ENCODE data around the gene C16orf92.
A peak's percentile ranks its signal among the peaks of the same experiment; 100 is the strongest.

C16orf92 gene

DNA sequence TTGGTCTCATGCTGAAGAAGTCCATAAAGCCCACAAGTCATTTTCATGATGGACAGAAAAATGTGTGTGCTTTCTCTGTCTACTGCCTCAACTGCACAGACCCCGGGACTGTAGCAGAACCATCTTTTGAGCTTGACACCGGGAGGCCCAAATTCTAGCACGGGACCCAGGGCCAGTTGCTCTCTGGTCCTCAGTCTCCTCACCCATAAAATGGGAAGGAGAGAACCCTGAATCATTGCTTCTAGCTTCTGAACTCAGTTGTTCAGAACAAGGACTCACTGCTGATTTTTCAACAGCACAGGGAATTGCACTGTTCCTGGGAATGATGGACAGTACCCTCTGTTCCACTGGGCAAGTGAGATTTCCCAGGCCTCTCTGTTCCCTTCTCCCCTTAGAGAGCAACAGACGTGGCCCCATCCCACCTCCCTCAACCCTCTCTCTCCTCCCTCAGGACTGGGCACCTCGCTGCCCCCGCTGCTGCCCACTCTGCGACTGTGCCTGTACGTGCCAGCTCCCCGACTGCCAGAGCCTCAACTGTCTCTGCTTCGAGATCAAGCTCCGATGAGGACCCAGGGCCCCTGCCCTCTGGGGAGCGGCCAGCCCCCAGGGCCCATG, 40.4 kb downstream of the C16orf92 start:
- DNase-seq (ENCODE audit: low spot score): no peak

DNA sequence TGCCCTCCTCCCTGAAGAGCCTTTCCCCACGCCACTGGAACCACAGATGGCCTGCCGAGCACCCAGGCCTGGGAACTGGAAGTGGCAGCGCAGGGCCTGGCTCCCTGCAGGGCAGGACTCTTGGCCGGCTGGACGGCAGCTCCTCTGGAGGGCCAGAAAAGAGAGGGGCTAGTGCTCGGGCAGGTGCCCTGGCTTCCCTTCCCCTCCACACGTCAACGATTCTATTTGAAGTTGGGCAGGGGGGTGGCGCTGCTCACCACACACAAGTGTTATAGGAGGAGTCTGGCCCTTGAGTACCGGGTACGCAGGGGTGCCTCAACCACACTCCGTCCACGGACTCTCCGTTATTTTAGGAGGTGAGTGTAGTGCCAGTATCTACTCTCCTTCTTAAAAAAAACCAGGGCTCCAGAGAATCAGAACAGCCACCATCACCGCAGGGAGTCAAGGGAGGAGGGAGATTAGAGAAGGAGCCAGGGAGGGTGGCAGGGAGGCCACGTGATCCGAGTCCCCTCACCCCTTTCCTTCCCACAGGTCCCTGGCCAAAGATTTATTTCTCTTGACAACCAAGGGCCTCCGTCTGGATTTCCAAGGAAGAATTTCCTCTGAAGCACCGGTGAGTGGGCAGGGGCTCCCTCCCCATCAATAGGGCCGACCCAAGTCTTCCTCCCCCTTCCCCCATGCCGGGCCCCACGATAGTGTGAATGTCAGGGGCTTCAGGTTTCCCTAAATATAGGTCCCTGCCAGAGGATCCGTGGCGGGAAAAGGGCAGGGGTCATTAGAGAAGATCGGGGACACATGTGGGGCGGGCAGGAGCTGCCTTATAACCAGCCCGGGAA, 41.1 kb downstream of the C16orf92 start:
- peak; percentile 76 for DNase-seq (ENCODE audit: low spot score)

DNA sequence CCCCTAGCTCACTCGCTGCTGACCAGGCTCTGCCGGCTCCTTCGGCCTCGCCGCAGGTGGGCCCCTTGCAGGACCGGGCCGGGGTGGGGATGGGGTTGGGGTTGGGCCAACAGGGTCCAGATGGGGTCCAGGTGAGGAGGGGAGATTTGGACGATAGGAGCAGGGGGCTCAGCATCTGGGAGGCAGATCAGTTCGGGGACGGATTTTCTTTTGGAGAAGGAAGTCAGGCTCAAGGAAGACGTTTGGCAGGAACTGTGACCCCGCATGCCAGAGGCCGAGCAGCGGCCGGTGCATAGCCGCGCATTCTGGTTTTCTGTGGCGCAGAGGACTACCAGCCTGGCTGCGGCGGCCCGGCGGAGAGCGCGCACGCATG, 41.7 kb downstream of the C16orf92 start:
- no peak for DNase-seq (ENCODE audit: low spot score)

DNA sequence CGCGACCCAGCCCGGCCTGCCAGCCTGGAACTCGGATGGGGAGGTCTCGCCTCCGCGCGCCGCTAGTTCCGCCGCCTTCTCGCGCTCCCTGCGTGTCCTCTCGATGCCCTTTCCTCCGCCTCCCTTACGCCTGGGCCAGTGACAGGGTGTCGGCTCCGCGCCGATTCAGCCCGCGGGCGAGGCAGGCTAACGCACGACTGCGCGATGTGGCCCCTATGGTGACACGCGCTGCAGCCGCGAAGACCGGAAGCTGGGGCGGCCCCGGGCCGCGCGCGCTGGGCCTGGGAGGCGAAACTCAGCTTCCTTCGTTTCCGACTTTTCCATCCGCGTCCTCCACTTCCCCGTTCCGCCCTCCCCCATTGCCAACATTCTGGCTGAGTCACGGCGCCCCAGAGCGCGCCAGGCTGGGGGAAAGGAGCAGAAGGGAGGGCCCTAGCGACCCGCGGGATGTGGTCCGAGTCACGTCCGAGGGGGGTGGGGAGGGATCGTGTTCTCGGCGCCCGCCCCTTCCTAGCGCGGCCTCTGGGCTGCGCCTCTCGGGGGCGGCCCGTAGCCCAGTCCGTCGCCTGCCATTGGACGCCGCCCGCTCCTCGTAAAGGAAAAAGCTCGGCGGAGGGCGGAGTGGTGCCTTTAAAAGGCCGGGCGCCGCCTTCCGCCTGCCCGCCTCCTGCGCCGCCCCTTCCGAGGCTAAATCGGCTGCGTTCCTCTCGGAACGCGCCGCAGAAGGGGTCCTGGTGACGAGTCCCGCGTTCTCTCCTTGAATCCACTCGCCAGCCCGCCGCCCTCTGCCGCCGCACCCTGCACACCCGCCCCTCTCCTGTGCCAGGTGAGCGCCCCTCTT, 42.3 kb downstream of the C16orf92 start, which contains the start of gene ALDOA:
ALDOA (plus strand) TSS at position 659 of the 841 bp plus-strand sequence. CDS start 1,138 bp downstream, outside the sequence.
- peak; percentile 95 for DNase-seq (ENCODE audit: low spot score)

DNA sequence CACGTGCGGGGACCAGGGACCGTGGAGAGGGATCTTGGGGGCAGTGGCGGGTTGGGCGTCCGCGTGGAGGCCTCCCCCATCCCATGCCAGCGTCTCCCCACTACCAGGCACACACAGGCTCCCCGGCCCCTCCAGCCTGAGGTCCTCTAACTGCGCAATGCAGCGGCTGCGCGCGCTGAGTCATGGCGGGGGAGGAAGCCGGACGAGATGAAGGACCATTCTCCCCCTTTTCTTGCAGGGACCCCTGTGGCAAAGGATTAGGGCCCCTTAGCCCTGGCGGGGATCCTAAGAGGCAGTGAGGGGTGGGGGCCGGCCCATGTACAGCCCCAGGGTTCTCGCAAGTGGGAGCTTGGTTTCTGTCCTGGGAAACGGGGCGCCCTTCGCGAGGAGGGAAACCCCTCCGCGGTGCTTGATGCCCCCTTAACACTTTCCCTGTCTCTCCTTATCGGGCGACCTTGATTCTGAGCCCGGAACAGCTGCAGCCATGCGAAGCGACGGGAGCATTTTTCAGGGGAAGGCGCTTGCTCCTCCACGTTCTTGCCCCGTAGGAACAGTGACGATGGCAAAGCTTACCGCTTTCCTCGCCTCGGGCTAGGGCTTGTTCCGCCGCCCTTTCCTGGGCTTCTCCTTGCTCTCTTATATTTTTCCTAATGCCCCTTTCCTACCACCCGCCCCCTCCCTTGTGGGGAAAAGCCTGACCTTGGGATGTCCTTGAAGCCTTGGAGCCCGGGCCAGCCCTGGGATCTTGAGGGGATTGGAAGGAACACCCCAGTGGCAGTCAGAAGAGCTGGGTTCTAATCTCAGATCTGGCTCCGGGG, 43.2 kb downstream of the C16orf92 start:
- DNase-seq (ENCODE audit: low spot score): no peak

DNA sequence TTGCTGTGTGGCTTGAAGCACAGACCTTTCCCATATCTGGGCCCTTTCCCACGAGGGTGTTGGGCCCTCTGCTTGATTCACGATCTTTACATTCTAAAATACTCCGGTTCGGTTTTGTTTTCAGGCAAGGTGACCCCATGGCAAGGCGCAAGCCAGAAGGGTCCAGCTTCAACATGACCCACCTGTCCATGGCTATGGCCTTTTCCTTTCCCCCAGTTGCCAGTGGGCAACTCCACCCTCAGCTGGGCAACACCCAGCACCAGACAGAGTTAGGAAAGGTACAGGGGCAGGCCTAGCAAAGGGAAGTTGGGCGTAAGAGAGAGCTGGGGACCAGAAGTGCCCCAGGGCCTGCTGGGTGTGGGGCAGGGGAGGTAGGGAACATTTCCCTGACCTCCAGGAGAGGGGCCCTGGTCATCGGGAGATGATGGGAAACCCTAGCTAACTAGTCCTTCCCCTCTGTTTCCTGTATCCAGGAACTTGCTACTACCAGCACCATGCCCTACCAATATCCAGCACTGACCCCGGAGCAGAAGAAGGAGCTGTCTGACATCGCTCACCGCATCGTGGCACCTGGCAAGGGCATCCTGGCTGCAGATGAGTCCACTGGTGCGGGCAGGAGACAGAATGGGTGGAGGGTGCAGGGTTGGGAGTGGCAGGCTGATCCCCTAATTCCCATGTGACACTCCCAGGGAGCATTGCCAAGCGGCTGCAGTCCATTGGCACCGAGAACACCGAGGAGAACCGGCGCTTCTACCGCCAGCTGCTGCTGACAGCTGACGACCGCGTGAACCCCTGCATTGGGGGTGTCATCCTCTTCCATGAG, 44.0 kb downstream of the C16orf92 start:
- DNase-seq (ENCODE audit: low spot score): no peak

DNA sequence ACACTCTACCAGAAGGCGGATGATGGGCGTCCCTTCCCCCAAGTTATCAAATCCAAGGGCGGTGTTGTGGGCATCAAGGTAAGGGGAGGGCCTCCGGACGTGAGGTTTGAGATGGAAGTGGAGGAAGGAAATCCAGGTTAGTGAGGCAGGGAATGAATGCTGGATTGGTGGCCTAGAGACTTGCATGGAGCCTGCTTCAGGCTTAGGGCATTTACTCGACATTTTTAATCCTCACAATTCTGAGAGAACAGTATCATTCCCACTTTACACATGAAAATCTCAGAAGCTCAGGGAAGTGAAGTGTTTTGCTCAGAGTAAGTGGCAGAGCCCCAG, 44.6 kb downstream of the C16orf92 start:
- DNase-seq (ENCODE audit: low spot score): no peak

DNA sequence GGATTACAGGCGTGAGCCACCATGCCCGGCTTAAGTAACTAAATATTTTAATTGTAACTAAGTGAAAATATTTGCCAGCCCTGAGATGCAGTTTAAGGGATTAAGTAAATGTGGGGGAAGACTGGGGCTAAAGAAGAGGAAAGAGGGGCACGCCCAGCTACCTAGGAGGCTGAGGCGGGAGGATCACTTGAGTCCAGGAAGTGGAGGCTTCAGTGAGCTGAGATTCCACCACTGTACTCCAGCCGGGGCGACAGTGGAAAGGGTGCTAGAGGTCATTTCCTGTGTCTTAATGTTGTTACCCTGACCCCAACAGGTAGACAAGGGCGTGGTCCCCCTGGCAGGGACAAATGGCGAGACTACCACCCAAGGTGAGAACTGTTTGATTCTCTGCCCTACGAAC, 45.3 kb downstream of the C16orf92 start:
- DNase-seq (ENCODE audit: low spot score): no peak

DNA sequence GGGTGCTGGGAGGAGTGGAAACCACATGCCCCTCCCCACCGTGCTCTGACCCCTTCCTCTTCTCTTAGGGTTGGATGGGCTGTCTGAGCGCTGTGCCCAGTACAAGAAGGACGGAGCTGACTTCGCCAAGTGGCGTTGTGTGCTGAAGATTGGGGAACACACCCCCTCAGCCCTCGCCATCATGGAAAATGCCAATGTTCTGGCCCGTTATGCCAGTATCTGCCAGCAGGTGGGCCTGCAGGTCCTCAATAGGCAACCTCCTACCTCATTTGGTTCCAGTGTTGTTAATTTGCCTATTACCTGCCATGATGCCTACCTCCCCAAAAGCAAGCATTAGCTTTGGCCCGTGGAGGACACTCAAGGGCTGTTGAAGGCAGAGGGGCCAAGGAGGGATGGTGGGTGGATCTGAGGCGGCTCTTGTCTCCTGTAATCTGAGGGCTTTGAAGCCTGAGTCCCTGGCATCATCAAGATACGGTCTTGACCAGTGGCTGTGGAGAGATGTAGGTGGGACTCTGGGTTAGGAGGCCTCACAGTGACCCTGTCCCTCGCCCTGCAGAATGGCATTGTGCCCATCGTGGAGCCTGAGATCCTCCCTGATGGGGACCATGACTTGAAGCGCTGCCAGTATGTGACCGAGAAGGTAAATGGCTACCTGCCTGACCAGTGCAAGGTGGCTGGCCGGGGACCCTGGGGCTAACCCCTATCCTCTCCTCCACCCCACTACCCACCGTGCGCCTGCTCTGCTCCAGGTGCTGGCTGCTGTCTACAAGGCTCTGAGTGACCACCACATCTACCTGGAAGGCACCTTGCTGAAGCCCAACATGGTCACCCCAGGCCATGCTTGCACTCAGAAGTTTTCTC, 46.0 kb downstream of the C16orf92 start:
- DNase-seq (ENCODE audit: low spot score): peak; percentile 37

DNA sequence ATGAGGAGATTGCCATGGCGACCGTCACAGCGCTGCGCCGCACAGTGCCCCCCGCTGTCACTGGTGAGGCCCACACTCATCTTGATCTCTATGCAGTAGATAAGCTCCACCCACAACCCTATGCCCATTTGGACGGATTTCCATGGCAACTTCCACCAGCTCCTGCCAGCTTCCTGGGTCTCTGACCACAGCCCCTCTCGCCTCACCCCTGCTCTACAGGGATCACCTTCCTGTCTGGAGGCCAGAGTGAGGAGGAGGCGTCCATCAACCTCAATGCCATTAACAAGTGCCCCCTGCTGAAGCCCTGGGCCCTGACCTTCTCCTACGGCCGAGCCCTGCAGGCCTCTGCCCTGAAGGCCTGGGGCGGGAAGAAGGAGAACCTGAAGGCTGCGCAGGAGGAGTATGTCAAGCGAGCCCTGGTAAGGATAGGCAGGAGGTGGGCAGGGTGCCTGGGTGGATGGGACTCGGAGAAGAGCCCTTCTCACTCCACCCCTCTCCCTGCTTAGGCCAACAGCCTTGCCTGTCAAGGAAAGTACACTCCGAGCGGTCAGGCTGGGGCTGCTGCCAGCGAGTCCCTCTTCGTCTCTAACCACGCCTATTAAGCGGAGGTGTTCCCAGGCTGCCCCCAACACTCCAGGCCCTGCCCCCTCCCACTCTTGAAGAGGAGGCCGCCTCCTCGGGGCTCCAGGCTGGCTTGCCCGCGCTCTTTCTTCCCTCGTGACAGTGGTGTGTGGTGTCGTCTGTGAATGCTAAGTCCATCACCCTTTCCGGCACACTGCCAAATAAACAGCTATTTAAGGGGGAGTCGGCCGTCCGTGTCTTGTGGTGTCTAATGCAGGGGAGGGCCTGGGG, 46.8 kb downstream of the C16orf92 start:
- DNase-seq (ENCODE audit: low spot score): no peak

DNA sequence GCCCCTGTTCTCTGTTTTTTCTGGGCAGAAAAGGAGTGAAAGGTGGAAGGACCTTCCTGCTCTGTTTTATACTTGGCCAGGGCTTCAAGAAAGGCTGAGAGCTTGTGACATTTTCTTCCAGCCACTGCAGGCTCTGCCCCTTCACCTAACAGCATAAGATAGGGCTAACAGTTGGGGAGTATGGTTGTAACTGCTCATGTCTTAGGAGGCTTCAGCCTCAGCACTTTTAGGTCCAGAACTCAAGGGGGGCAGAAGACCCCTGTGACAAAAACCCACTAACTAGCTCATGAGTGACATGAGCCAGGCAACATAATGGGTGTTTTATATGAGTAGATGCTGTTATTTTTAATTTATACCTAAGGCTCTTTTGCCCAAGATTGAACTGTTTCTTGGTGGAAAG, 47.5 kb downstream of the C16orf92 start:
- DNase-seq (ENCODE audit: low spot score): no peak

Measured in CD4-positive, alpha-beta T cell treated with Interleukin-6 at 100 ng/mL for 8 hours (primary cell).